GM23248 (cell line): Measurements from ENCODE around the gene LSMEM2. TPM values are rescaled to one million over a fixed set of nuclear protein-coding genes. Genes with fewer than 3 reads are reported as not detected.

ENCODE experiments used
- DNase-seq: peaks from one replicate; pipeline ENCODE4 v3.0.0-alpha.2; 2015
- H2AFZ ChIP-seq: fragments of 200-600 bp; sonication (generic); 2 replicates; pipeline ENCODE4 v1.6.1; 2016; ENCODE audit warnings: antibody characterized with exemption
- H3F3A ChIP-seq: fragments of 200-600 bp; sonication (generic); 2 replicates; pipeline ENCODE4 v1.6.1; 2016; ENCODE audit warnings: mild to moderate bottlenecking, antibody characterized with exemption, mixed run types; ENCODE audit not compliant: insufficient read depth
- H3K27ac ChIP-seq: fragments of 200-600 bp; sonication (generic); 2 replicates; pipeline ENCODE4 v1.5.1; 2016; ENCODE audit warnings: mild to moderate bottlenecking
- H3K27me3 ChIP-seq: fragments of 200-600 bp; sonication (generic); replicated peaks from 2 replicates; pipeline ENCODE4 v1.6.1; 2016; ENCODE audit warnings: mild to moderate bottlenecking; ENCODE audit not compliant: insufficient read depth
- H3K36me3 ChIP-seq: fragments of 200-600 bp; sonication (generic); 2 replicates; pipeline ENCODE4 v1.6.1; 2016; ENCODE audit warnings: low read depth, mild to moderate bottlenecking
- H3K4me1 ChIP-seq: fragments of 200-600 bp; sonication (generic); 2 replicates; pipeline ENCODE4 v1.6.1; 2016; ENCODE audit warnings: mild to moderate bottlenecking; ENCODE audit not compliant: insufficient read depth
- H3K4me2 ChIP-seq: fragments of 200-600 bp; sonication (generic); one replicate; pipeline ENCODE4 v1.6.1; 2016; ENCODE audit warnings: mild to moderate bottlenecking; ENCODE audit not compliant: unreplicated experiment
- H3K4me3 ChIP-seq: fragments of 200-600 bp; sonication (generic); 2 replicates; pipeline ENCODE4 v1.5.1; 2016; ENCODE audit warnings: mild to moderate bottlenecking
- H3K79me2 ChIP-seq: fragments of 200-600 bp; sonication (generic); 2 replicates; pipeline ENCODE4 v1.6.1; 2016; ENCODE audit warnings: mild to moderate bottlenecking; ENCODE audit not compliant: insufficient read depth
- H3K9ac ChIP-seq: fragments of 200-600 bp; sonication (generic); 2 replicates; pipeline ENCODE4 v1.6.1; 2016; ENCODE audit warnings: mild to moderate bottlenecking
- H3K9me2 ChIP-seq: fragments of 200-600 bp; sonication (generic); 2 replicates; pipeline ENCODE4 v1.6.1; 2016; ENCODE audit warnings: mixed run types, mild to moderate bottlenecking, moderate library complexity; ENCODE audit not compliant: insufficient read depth
- H3K9me3 ChIP-seq: fragments of 200-600 bp; sonication (generic); one replicate; pipeline ENCODE4 v1.6.1; 2017; ENCODE audit warnings: low read depth
- H4K20me1 ChIP-seq: fragments of 200-600 bp; sonication (generic); 2 replicates; pipeline ENCODE4 v1.6.0; 2016; ENCODE audit not compliant: insufficient read depth
- EZH2 ChIP-seq: fragments of 200-600 bp; sonication (generic); IDR thresholded peaks from 2 replicates; pipeline ENCODE4 v1.6.1; 2018; ENCODE audit warnings: antibody characterized with exemption, mild to moderate bottlenecking; ENCODE audit not compliant: insufficient read depth, poor library complexity, severe bottlenecking
- EZH2phosphoT487 ChIP-seq: fragments of 200-600 bp; sonication (generic); IDR thresholded peaks from 2 replicates; pipeline ENCODE4 v1.6.1; 2018; ENCODE audit warnings: antibody characterized with exemption, moderate library complexity, mild to moderate bottlenecking, low read depth; ENCODE audit not compliant: insufficient read depth
- WGBS, 2 experiments: methylation state at CpG; one replicate each; pipeline ENCODE4 v1.1.6; 2015 to 2017; ENCODE audit warnings: low lambda C conversion rate in 2 of 2, low coverage in 1 of 2; ENCODE audit errors: missing lambda C conversion rate in 2 of 2; 5-methylcytosine and 5-hydroxymethylcytosine counted together
- in situ Hi-C: fragments of 300-500 bp; cut with MboI; formaldehyde crosslinking; loops from 2 replicates; pipeline ENCODE4 v1.15.0; 2020
- polyA plus RNA-seq: library from polyadenylated mRNA; unstranded; fragments of >200 nt; fragmentation: Nextera tagmentation; extraction: Ambion mirVana; gene quantifications from 2 replicates; pipeline ENCODE4 v1.2.1, GENCODE V29; 2016
- total RNA-seq: library from RNA; depleted of rRNA; stranded (reverse); fragments of >200 nt; shearing (Covaris generic); gene quantifications from 2 replicates; pipeline ENCODE4 v1.2.3, GENCODE V29; 2014

Gene LSMEM2
- total and polyA plus RNA-seq, 2 experiments from 2014 or later, result not detected

DNA sequence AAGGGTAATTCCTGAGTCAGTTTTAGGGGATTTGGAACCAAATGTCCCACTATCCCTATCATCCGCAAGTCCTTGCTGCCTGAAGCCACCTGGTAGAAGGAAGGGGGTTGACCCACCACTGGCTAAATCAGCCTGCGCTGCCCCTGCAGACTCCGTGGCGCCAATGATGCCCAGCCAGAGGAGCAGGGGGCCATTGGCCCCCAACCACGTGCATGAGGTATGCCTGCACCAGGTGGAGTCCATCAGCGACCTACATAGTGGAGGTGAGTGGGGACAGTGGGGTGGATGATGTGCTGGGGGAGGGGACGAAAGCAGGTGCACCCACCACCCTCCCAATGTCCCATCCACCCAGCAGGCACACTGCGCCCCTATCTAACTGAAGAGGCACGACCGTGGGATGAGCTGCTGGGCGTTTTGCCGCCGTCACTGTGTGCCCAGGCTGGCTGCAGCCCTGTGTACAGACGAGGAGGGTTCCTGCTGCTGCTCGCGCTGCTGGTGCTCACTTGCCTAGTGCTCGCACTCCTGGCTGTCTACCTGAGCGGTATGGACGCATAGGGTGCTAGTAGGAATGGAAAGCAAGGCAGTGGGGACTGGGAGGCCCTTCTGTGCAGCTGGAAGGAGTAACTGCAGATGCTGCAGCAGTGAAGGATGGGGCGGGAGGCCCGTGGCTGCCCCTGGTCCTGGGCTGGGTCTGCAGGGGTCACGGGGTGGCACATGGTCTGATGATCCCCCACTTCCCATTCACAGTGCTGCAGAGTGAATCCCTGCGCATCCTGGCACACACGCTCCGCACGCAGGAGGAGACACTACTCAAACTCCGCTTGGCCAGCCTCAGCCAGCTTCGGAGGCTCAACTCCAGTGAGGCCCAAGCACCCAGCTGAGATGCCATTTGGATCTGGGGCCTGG, 7.7 kb downstream of the LSMEM2 start:
- WGBS, 2 experiments, result 86 to 87% methylated on average over 28 of the region's 28 CpGs
- no peaks in the 10 kb centered on the region for H3K27me3 ChIP-seq
- no peaks in the 10 kb centered on the region; the same call in 1 of the 2 replicates for H3K4me1 ChIP-seq
- no peak for TF ChIP-seq EZH2phosphoT487
- TF ChIP-seq EZH2, result no peak
- no peaks in the 10 kb centered on the region for H3K9me2 ChIP-seq
- no peaks in the 10 kb centered on the region for H3K9me3 ChIP-seq
- H3K4me2 ChIP-seq, result no peak overlapping the region
- H2AFZ ChIP-seq, result no peak overlapping the region
- H3K27ac ChIP-seq, result no peak overlapping the region
- no peaks in the 10 kb centered on the region; the same call in 1 of the 2 replicates for H3K36me3 ChIP-seq
- no peak overlapping the region for H3K9ac ChIP-seq
- H3F3A ChIP-seq, result no peaks in the 10 kb centered on the region
- H3K79me2 ChIP-seq, result peaks cover 21% of the 10 kb centered on the region
- DNase-seq, result no peak
- H4K20me1 ChIP-seq, result no peaks in the 10 kb centered on the region
- in situ Hi-C loops, result no loop called here
- no peak overlapping the region for H3K4me3 ChIP-seq

- Histone ChIP-seq H4K20me1 (no peaks in the 10 kb centered on the region), H3K4me2 (no peak overlapping the region), H3K27ac (no peak overlapping the region), H3F3A (no peaks in the 10 kb centered on the region), H3K27me3 (no peaks in the 10 kb centered on the region), H3K79me2 (peaks cover 28% of the 10 kb centered on the region), H3K9ac (no peak overlapping the region), H3K4me1 (no peaks in the 10 kb centered on the region; the same call in 1 of the 2 replicates), H3K4me3 (no peak overlapping the region), H3K9me3 (no peaks in the 10 kb centered on the region), H3K9me2 (no peaks in the 10 kb centered on the region), H2AFZ (no peak overlapping the region), H3K36me3 (no peaks in the 10 kb centered on the region; the same call in 1 of the 2 replicates)
- no peak for DNase-seq
- in situ Hi-C loops, result no loop called here
- 100% methylated on average over 1 of the region's 1 CpG for WGBS, 2 experiments
- no peak for TF ChIP-seq EZH2phosphoT487
- TF ChIP-seq EZH2, result no peak
These were observed 8.4 kb downstream of the LSMEM2 start for GRCh38 chr3:50287262-50287661.

DNA sequence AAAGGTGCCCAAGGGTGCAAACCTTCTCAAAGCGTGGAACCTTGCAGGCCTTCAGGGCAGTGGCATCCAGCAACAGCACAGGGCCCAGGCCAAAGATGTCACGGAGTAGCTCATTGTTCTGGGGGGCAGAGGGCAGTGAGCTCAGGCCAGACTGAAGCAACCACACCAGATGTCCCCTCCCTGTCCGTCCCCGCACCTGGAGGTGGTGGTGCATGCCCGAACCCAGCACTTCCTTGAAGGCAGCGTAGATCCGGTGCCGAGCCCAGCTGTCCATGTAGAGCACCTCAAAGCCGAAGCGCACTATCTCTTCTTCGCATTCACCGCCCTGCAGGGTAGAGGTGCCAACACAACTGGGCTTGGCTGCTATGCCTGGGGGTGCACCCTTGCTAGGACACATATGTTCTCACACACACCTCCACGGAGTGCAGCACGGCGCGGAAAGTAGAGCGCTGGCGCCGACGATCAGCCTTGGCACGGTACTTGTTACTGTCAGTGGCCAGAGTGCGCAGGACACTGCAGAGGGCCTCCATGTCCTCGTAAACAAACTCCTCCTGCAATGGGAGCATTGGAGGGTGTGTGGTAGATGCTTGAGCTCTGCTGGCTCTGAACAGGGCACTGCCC, 9.6 kb downstream of the LSMEM2 start:
- Histone ChIP-seq H2AFZ (no peak overlapping the region), H4K20me1 (no peaks in the 10 kb centered on the region), H3F3A (no peaks in the 10 kb centered on the region), H3K4me2 (no peak overlapping the region), H3K4me3 (no peak overlapping the region), H3K9me3 (no peaks in the 10 kb centered on the region), H3K27ac (no peak overlapping the region), H3K79me2 (peaks cover 28% of the 10 kb centered on the region), H3K27me3 (no peaks in the 10 kb centered on the region), H3K9me2 (no peaks in the 10 kb centered on the region), H3K4me1 (peaks cover 5% of the 10 kb centered on the region; the same call in 1 of the 2 replicates), H3K36me3 (no peaks in the 10 kb centered on the region; the same call in 1 of the 2 replicates), H3K9ac (no peak overlapping the region)
- WGBS, 2 experiments, result 91 to 95% methylated on average over 23 of the region's 23 CpGs
- DNase-seq, result no peak
- in situ Hi-C loops, result no loop called here
- TF ChIP-seq EZH2, result no peak
- TF ChIP-seq EZH2phosphoT487, result no peak

DNA sequence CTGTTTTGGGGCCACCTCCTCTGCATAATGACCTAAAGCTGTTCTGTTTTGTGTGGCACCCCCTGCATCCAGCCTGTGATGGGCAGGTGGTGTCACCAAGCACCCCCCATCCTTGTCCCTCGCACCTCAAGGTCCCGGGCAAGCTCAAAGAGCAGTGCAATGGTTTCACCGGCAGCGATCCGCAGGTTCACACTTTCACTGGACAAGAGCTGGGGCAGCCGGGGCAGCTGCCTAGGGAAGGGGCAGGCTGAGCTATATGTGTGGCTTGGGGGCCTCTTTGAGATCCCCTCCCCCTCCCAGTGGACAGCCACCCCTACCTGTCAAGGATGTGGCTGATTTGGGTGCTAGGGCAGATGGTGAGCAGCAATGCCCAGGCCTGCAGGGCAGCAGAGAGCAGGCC, 10.2 kb downstream of the LSMEM2 start:
- H3K9me2 ChIP-seq, result no peaks in the 10 kb centered on the region
- H3F3A ChIP-seq, result no peaks in the 10 kb centered on the region
- H3K27me3 ChIP-seq, result no peaks in the 10 kb centered on the region
- TF ChIP-seq EZH2 (no peak), EZH2phosphoT487 (no peak)
- 89 to 93% methylated on average over 6 of the region's 6 CpGs for WGBS, 2 experiments
- H3K9ac ChIP-seq, result no peak overlapping the region
- no peak overlapping the region for H3K27ac ChIP-seq
- no peaks in the 10 kb centered on the region for H3K9me3 ChIP-seq
- H3K79me2 ChIP-seq, result peaks cover 28% of the 10 kb centered on the region
- in situ Hi-C loops, result no loop called here
- H4K20me1 ChIP-seq, result no peaks in the 10 kb centered on the region
- no peak overlapping the region for H2AFZ ChIP-seq
- H3K4me2 ChIP-seq, result no peak overlapping the region
- H3K4me1 ChIP-seq, result peaks cover 5% of the 10 kb centered on the region; the same call in 1 of the 2 replicates
- H3K4me3 ChIP-seq, result no peak overlapping the region
- H3K36me3 ChIP-seq, result no peaks in the 10 kb centered on the region; the same call in 1 of the 2 replicates
- no peak for DNase-seq
